Body of pancreas (tissue), 4 donors: ENCODE data around the gene PLTP.

Experiments
- POLR2A ChIP-seq, 3 donors: fragments of 450-650 bp; IDR thresholded peaks; one replicate each; pipeline ENCODE4 v1.6.1; 2016; ENCODE audit warnings: antibody characterized with exemption in 3 of 3, mild to moderate bottlenecking in 2 of 3
- TF ChIP-seq, protein P1 (sequence below), 7 experiments: fragments of 450-650 bp in 4 of 7; fragments of 200-600 bp in 3 of 7; sonication (generic) in 3 of 7; IDR thresholded peaks; one replicate each; pipeline ENCODE4 v1.5.1; 2016 to 2019; ENCODE audit warnings: antibody characterized with exemption in 7 of 7

DNA sequence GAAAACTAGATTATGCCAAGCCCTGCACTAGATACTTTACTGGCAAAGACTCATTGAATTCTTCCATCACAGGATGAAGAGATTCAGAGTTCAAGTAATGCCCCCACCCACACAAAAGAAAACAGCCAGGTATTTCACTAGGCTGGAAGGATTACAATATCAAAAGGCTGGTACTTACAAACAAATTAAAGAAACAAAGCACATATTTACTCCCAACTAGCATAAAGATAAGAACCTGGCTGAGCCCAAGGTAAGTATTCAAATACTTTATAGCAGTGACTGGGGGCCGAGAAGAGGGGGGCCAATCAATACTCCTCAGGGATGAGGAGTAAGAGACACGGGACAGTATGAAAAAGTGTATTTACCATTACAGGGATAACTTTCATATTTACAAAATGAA is 58.5 kb downstream of the PLTP start:
- TF ChIP-seq, protein P1, sequence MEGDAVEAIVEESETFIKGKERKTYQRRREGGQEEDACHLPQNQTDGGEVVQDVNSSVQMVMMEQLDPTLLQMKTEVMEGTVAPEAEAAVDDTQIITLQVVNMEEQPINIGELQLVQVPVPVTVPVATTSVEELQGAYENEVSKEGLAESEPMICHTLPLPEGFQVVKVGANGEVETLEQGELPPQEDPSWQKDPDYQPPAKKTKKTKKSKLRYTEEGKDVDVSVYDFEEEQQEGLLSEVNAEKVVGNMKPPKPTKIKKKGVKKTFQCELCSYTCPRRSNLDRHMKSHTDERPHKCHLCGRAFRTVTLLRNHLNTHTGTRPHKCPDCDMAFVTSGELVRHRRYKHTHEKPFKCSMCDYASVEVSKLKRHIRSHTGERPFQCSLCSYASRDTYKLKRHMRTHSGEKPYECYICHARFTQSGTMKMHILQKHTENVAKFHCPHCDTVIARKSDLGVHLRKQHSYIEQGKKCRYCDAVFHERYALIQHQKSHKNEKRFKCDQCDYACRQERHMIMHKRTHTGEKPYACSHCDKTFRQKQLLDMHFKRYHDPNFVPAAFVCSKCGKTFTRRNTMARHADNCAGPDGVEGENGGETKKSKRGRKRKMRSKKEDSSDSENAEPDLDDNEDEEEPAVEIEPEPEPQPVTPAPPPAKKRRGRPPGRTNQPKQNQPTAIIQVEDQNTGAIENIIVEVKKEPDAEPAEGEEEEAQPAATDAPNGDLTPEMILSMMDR (IDR thresholded peaks at IDR 0.05) = no peak
- TF ChIP-seq POLR2A (IDR thresholded peaks at IDR 0.05) = no peak
